Renal cortex interstitium (tissue), 3 donors: ENCODE data around the gene GZMM. TPM values are rescaled to one million over a fixed set of nuclear protein-coding genes. Genes with fewer than 3 reads are reported as not detected.

Experiments
- polyA plus RNA-seq, 3 donors: library from polyadenylated mRNA; unstranded; fragments of 120-200 nt; gene quantifications; one replicate each; pipeline ENCODE4 v1.2.1, GENCODE V29; 2013; ENCODE audit not compliant: insufficient read length in 3 of 3

GZMM gene
- polyA plus RNA-seq, 3 donors, result 0.29 to 0.53 TPM; not detected in 1

Other genes starting within 250 kb of the GZMM start
- 10 to 100 TPM; 24.7 to 31.1 (median 29.8) TPM for gene MIER2, start 199.3 kb upstream of the GZMM start, polyA plus RNA-seq
- gene C2CD4C, start 134.9 kb upstream of the GZMM start, polyA plus RNA-seq, result 1 to 10 TPM; 2.0 to 3.9 (median 2.5) TPM
- 10 to 100 TPM; 30.1 to 49.3 (median 33.1) TPM for gene SHC2, start 83.0 kb upstream of the GZMM start, polyA plus RNA-seq
- gene MADCAM1, start 47.6 kb upstream of the GZMM start, polyA plus RNA-seq, result 1 to 10 TPM; 3.4 to 6.5 (median 3.6) TPM
- gene TPGS1, start 36.6 kb upstream of the GZMM start, polyA plus RNA-seq, result 10 to 100 TPM in 2 of 3 donors, 1 to 10 TPM in 1; 4.0 to 17.3 (median 13.0) TPM
- gene CDC34, start 12.3 kb upstream of the GZMM start, polyA plus RNA-seq, result 10 to 100 TPM; 48.3 to 75.3 (median 61.7) TPM
- 100 to 1,000 TPM; 359 to 541 (median 496) TPM for gene BSG, start 28.5 kb downstream of the GZMM start, polyA plus RNA-seq
- gene HCN2, start 45.8 kb downstream of the GZMM start, polyA plus RNA-seq, result under 1 TPM; 0.40 to 0.45 (median 0.42) TPM
- 10 to 100 TPM; 54.6 to 68.8 (median 58.1) TPM for gene POLRMT, start 89.5 kb downstream of the GZMM start, polyA plus RNA-seq
- gene FGF22, start 95.8 kb downstream of the GZMM start, polyA plus RNA-seq, result 1 to 10 TPM in 1 of 3 donors, under 1 TPM in 2; 0.31 to 1.1 (median 0.92) TPM
- gene RNF126, start 119.2 kb downstream of the GZMM start, polyA plus RNA-seq, result 10 to 100 TPM; 21.1 to 36.8 (median 35.7) TPM
- gene FSTL3, start 132.3 kb downstream of the GZMM start, polyA plus RNA-seq, result 10 to 100 TPM; 14.8 to 26.8 (median 20.7) TPM
- under 1 TPM; 0.13 to 0.20 (median 0.19) TPM for gene PRSS57, start 151.4 kb downstream of the GZMM start, polyA plus RNA-seq
- gene PALM, start 164.9 kb downstream of the GZMM start, polyA plus RNA-seq, result 100 to 1,000 TPM in 2 of 3 donors, 10 to 100 TPM in 1; 69.0 to 111 (median 105) TPM
- 10 to 100 TPM in 1 of 3 donors, 1 to 10 TPM in 2; 4.4 to 14.4 (median 5.8) TPM for gene MISP, start 207.1 kb downstream of the GZMM start, polyA plus RNA-seq